Activated CD8-positive, alpha-beta memory T cell treated with anti-CD3 and anti-CD28 coated beads, Interleukin-2, amount 10 ng/mL, durations not matched to agents 7 days and 5 days (primary cell): ENCODE data around the gene SHISA9. TPM values are rescaled to one million over a fixed set of nuclear protein-coding genes. Genes with fewer than 3 reads are reported as not detected.
A peak's percentile ranks its signal among the peaks of the same experiment; 100 is the strongest.

ENCODE experiments used
- ATAC-seq: fragments of 150-1000 bp; cut with Tn5 transposase; one replicate; pipeline ENCODE4 v1.10.0; 2021; ENCODE audit warnings: moderate library complexity
- CTCF ChIA-PET: fragments of 350-600 bp; sonication (Branson Sonifier 250); formaldehyde crosslinking; loops from one replicate; lab custom pipeline; 2021; ENCODE audit warnings: antibody characterized with exemption; lab: Charles Lee
- DNase-seq: peaks from one replicate; pipeline ENCODE4 v3.0.0-alpha.2; 2020
- H3K27ac Mint-ChIP-seq: one replicate; pipeline ENCODE4 v1.8.0; 2021; ENCODE audit warnings: mild to moderate bottlenecking, mixed read lengths
- H3K27me3 Mint-ChIP-seq: one replicate; pipeline ENCODE4 v1.8.0; 2021; ENCODE audit warnings: mixed read lengths
- H3K36me3 Mint-ChIP-seq: one replicate; pipeline ENCODE4 v1.8.0; 2021; ENCODE audit warnings: mild to moderate bottlenecking, mixed read lengths
- H3K4me1 Mint-ChIP-seq: one replicate; pipeline ENCODE4 v1.8.0; 2021; ENCODE audit warnings: mixed read lengths
- H3K4me3 Mint-ChIP-seq: one replicate; pipeline ENCODE4 v1.8.0; 2021; ENCODE audit warnings: mild to moderate bottlenecking, moderate library complexity, mixed read lengths
- H3K9me3 Mint-ChIP-seq: one replicate; pipeline ENCODE4 v1.8.0; 2022; ENCODE audit warnings: low read depth, mixed read lengths
- total RNA-seq, 2 experiments: library from RNA; stranded (reverse); gene quantifications; one replicate each; pipeline ENCODE4 v1.2.3, GENCODE V29; 2021

Gene SHISA9
- total RNA-seq, 2 experiments from 2014 or later, result 0.21 TPM; not detected in 1

DNA sequence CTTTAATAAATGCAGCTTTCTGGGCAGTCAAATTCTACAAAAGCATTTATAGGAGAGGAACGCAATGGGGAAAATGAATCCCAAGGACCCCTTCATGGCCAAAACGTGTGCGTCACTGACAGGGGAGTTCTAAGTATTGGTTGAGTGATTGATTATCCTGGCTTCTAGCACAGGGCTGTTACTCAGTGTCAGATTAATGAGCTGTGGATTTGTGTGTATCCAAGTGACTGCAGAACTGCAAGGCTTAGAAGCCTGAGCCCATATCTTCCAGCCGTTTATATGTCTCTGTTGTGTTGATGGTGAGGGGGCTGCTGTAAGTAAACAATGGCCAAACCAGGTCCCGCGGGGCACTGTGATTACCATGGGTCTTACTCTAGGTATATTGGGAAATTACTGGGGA, 129.4 kb downstream of the SHISA9 start:
- DNase-seq (no peak), ATAC-seq (no peak)
- H3K9me3 Mint-ChIP-seq, result peaks cover 13% of the 10 kb centered on the region
- no peak overlapping the region for H3K4me3 Mint-ChIP-seq
- no peaks in the 10 kb centered on the region for H3K4me1 Mint-ChIP-seq
- CTCF ChIA-PET, result no interaction called here
- no peak overlapping the region for H3K27ac Mint-ChIP-seq
- no peaks in the 10 kb centered on the region for H3K27me3 Mint-ChIP-seq
- no peaks in the 10 kb centered on the region for H3K36me3 Mint-ChIP-seq

DNA sequence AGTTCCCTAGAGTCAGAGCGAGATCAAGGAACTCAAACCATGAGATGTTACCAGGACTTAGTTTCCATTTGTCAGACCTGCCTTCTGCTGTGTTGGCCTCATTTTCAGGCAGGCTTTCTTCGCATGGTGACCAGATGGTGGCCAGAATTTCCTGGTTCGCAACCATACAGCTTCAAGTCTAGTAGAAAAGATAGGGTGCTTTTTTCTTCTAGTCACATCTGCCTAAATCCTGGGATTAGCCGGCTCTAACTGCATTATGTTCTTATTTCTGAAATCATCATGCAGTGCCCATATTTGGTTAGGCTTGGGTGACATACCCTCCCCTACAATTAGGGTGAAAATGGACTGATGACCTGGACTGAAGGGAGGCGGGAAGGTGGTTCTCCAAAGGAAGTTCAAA, 131.5 kb downstream of the SHISA9 start:
- Mint-ChIP-seq H3K27me3 (no peaks in the 10 kb centered on the region), H3K36me3 (no peaks in the 10 kb centered on the region), H3K9me3 (peaks cover 9% of the 10 kb centered on the region), H3K4me1 (no peaks in the 10 kb centered on the region), H3K27ac (no peak overlapping the region), H3K4me3 (no peak overlapping the region)
- ATAC-seq (no peak), DNase-seq (no peak)
- CTCF ChIA-PET, result interaction anchor here (1.2 kb wide), 1 partner anchor 938 kb away, joined by 4 read pairs; no protein-coding TSS in a partner anchor

DNA sequence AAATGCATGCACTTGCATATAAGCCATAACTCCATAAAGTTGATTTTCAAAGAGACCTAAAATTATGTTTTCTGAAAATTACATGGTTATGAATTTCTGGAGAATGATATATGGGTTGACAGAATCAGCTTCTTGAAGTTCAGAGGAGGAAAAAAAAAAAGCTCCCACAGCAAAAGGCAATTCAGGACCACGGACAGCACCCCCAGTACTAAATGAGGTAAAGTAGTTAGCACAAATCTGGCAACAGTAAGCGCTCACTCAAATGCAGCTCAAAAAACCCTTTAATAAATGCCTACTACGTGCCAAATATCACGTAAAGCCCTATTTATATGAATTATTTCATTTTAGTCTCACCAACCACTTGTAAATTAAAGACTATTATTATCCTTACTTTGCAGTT, 135.2 kb downstream of the SHISA9 start:
- Mint-ChIP-seq H3K4me1 (no peaks in the 10 kb centered on the region), H3K9me3 (peaks cover 12% of the 10 kb centered on the region), H3K36me3 (no peaks in the 10 kb centered on the region), H3K27ac (no peak overlapping the region), H3K27me3 (no peaks in the 10 kb centered on the region), H3K4me3 (no peak overlapping the region)
- DNase-seq (peak; percentile 41), ATAC-seq (no peak)
- CTCF ChIA-PET, result no interaction called here

DNA sequence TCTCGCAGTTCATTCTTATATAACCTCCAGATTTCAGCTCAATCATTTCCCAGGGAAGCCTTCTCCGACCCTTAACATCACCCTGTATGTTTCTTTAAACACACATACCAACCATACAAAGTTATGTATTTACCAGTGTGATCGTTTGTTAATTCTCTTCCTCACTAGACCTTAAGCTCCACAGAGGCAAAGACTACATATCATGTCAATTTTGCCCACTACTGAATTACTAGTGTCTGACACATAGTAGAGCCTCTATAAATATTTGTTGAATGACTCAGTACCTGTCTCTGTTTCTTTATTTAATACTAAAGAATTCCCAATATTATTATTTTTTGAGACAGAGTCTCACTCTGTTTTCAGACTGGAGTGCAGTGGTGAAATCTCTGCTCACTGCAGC, 137.2 kb downstream of the SHISA9 start:
- Mint-ChIP-seq H3K9me3 (peaks cover 10% of the 10 kb centered on the region), H3K27me3 (no peaks in the 10 kb centered on the region), H3K36me3 (no peaks in the 10 kb centered on the region), H3K4me3 (no peak overlapping the region), H3K4me1 (no peaks in the 10 kb centered on the region), H3K27ac (no peak overlapping the region)
- ATAC-seq (no peak), DNase-seq (no peak)
- CTCF ChIA-PET, result no interaction called here

DNA sequence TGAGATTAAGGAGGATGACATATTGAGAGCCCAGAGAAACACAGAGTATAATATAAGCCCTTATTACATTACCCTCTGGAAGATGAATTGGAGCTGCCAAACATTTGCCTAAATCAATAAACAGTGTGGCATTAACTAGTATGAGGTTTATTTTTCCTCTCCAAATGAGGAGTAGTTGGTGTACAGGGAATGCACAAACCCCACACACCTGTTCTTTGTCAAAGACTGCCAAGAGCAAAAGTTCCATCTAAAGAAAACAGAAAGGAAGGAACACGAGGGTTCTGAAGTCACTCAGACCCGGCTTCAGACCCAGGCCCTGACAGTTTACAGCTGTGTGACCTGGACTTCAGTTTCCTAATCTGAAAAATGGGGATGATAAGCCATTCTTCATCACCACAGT, 138.1 kb downstream of the SHISA9 start:
- Mint-ChIP-seq H3K27ac (no peak overlapping the region), H3K36me3 (no peaks in the 10 kb centered on the region), H3K4me3 (no peak overlapping the region), H3K9me3 (peaks cover 10% of the 10 kb centered on the region), H3K27me3 (no peaks in the 10 kb centered on the region), H3K4me1 (no peaks in the 10 kb centered on the region)
- DNase-seq (no peak), ATAC-seq (no peak)
- CTCF ChIA-PET, result no interaction called here

DNA sequence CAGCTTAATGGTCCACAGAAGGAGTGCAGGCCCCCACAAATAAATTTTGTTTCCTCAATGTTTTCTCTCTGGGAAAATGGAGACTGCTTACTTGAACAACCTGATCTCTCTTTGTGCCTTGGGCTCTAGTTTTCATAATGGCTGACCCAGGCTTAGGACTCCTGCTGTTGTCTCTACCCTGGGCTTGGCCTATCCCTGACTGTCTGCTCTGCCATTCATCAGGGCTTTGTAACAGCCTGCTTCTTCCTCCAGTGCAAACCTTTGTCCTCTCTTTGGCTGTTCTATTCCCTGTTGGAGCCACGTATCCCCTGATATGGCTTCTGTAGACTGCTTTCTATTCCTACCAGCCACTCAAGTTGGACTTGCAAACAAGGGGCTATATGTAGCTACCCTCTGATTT, 139.8 kb downstream of the SHISA9 start:
- Mint-ChIP-seq H3K9me3 (peaks cover 10% of the 10 kb centered on the region), H3K36me3 (no peaks in the 10 kb centered on the region), H3K4me3 (no peak overlapping the region), H3K27ac (no peak overlapping the region), H3K27me3 (no peaks in the 10 kb centered on the region), H3K4me1 (no peaks in the 10 kb centered on the region)
- ATAC-seq, result no peak
- CTCF ChIA-PET, result no interaction called here
- DNase-seq, result no peak

DNA sequence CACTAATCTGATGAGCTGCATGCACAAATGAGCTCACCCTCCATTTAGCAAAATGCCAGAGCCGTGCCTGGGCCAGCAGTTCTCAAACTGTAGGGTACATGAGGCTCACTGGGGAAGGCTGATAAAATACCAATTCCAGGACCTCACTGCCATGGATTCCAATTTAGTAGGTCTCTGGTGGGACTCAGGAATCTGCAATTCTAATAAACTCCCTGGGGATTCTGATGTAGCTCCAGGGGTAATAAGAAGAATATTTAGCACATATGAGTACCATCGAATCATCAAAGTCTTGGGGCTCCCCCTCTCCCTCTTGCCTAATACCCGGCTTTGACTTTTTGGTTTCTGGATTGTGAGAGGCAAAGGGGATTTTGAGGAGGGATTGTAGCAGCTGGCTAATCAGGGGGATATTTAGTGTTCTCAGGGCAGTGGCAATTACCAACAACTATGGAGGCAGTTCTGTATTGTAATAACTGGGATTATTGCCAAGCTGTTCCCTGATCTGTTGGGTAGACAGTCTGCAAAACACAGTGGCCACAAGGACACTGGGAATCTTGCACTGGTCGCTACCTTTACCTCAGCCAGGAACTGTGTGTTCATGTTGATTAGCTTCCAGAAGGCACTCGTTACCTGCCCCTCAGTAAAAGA, 140.4 kb downstream of the SHISA9 start:
- H3K36me3 Mint-ChIP-seq, result no peaks in the 10 kb centered on the region
- ATAC-seq (no peak), DNase-seq (no peak)
- no peak overlapping the region for H3K27ac Mint-ChIP-seq
- peaks cover 8% of the 10 kb centered on the region for H3K9me3 Mint-ChIP-seq
- H3K27me3 Mint-ChIP-seq, result no peaks in the 10 kb centered on the region
- CTCF ChIA-PET, result no interaction called here
- H3K4me1 Mint-ChIP-seq, result no peaks in the 10 kb centered on the region
- no peak overlapping the region for H3K4me3 Mint-ChIP-seq

DNA sequence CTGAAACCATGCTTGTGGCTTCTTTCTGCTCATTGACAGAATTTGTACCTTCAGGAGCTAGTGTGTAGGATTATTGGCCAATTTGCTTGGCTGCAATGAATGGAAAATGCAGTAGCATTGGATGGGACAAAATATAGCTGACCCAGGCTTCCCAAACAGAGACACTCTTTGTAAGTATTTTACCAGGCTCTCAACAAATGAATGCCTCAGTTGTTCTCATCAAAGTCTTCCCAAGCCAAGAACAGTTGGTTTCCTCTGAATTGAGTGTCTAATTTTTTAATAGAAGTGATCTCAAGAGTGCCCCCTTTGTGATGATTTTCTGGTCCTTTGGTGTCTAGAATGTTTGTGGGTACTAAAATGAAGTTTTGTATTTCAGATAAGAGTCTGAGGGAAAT, 140.9 kb downstream of the SHISA9 start:
- Mint-ChIP-seq H3K27ac (no peak overlapping the region), H3K9me3 (peaks cover 8% of the 10 kb centered on the region)
- CTCF ChIA-PET, result no interaction called here

DNA sequence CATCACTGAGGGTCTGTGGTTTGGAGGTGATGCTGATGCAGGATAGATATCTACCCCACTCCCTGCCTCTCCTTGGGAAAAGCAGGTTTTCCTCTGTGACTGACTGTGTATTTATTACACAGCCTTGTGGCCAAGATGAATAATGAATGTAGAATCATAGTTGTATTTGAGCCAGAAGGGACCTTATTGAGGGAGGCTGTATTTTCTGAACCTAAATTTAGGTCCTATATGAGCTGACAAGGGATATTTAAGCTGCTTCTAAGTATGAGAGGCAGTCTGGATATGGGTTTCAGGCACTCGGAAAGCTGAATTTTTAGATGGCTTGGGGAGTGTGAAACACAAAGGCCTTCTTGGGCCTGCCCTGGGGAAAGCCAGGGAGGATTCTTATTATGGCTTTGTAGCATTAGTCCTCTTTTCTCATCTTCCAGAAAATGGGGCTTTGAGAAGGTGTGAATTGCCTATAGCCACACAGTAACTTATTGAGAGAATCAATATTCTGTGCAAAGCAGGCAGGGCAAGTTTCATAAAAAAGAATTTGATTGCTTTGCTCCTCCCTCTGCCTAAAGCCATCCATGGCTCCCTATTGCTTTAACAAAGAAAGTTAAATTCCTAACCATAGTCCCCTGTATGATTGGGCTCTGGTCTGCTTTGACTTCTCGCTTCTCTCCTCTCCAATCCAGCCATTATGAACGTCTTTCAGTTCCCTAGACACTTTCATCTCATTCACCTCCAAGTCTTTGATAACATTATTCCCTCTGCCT, 144.8 kb downstream of the SHISA9 start:
- no peak for DNase-seq
- Mint-ChIP-seq H3K27me3 (no peaks in the 10 kb centered on the region), H3K27ac (no peak overlapping the region), H3K9me3 (peaks cover 5% of the 10 kb centered on the region), H3K4me3 (no peak overlapping the region), H3K4me1 (no peaks in the 10 kb centered on the region), H3K36me3 (no peaks in the 10 kb centered on the region)
- ATAC-seq, result no peak
- CTCF ChIA-PET, result no interaction called here

More for the DNA sequence above, 140.9 kb downstream of the SHISA9 start:
- no peaks in the 10 kb centered on the region for H3K36me3 Mint-ChIP-seq
- ATAC-seq (no peak), DNase-seq (no peak)
- H3K27me3 Mint-ChIP-seq, result no peaks in the 10 kb centered on the region
- no peaks in the 10 kb centered on the region for H3K4me1 Mint-ChIP-seq
- no peak overlapping the region for H3K4me3 Mint-ChIP-seq

DNA sequence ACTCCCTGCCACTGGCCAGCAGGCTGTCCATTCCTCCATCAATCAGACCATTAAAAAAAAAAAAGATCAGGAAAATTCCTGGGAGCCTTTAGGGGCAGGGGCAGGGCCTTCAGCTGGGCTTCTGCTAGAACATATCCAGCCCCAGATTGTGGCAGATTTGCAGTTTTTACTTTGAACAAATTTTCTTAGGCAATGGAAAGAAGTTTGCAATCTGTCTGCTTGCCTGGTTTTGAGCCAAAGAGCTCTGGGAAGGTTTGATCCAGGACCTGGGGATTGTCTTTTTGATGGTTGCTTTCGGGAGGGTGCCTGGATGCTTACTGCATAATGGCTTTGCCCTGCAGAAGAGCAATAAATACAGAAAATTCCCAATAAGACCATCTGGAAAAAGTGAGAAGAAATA, 145.9 kb downstream of the SHISA9 start:
- Mint-ChIP-seq H3K27me3 (no peaks in the 10 kb centered on the region), H3K27ac (no peak overlapping the region), H3K36me3 (no peaks in the 10 kb centered on the region), H3K4me1 (no peaks in the 10 kb centered on the region), H3K4me3 (no peak overlapping the region), H3K9me3 (peaks cover 5% of the 10 kb centered on the region)
- DNase-seq (no peak), ATAC-seq (no peak)
- CTCF ChIA-PET, result no interaction called here

DNA sequence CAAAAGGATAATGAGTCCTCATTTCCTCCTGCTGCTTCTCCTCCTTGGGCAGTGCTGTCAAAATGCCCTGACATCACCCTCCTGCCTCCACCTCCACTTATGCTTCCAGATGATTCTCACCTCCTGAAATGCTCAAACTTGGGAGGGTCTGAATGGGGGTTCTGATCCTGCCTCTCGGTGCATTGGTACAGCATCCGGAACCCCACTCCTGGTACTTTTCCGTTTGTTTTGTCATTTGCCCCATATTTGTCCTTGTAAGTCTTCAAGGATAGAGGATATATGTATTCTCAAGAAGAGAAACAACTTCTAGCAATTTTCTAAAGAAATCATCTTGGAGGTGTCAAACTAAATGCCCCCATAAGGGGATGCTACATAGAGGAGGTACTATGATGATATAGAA, 148.3 kb downstream of the SHISA9 start:
- Mint-ChIP-seq H3K4me3 (no peak overlapping the region), H3K4me1 (no peaks in the 10 kb centered on the region), H3K9me3 (peaks cover 11% of the 10 kb centered on the region), H3K27me3 (no peaks in the 10 kb centered on the region), H3K27ac (no peak overlapping the region), H3K36me3 (no peaks in the 10 kb centered on the region)
- no peak for DNase-seq
- no peak for ATAC-seq
- CTCF ChIA-PET, result no interaction called here

DNA sequence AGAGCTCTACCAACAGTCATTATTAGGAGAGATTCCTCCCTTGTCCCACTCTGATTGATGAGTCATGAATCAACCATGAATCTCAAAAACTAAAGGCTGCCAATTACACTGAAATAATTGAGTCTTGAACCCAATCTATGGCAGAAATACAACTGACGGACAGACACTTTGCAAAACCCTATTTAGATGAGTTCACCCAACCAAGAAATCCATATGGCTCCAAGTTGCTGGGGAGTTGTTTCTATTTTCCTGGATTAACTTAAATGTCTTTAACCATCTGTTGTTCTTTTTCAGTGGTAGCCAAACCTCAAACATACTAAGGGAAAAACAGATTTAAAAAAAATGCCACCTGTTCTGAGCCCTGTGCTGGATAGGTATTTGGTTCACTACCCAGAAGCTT, 151.0 kb downstream of the SHISA9 start:
- CTCF ChIA-PET, result no interaction called here
- Mint-ChIP-seq H3K27me3 (no peaks in the 10 kb centered on the region), H3K4me1 (no peaks in the 10 kb centered on the region), H3K4me3 (no peak overlapping the region), H3K36me3 (no peaks in the 10 kb centered on the region), H3K27ac (no peak overlapping the region), H3K9me3 (peaks cover 12% of the 10 kb centered on the region)
- DNase-seq, result no peak
- ATAC-seq, result no peak

DNA sequence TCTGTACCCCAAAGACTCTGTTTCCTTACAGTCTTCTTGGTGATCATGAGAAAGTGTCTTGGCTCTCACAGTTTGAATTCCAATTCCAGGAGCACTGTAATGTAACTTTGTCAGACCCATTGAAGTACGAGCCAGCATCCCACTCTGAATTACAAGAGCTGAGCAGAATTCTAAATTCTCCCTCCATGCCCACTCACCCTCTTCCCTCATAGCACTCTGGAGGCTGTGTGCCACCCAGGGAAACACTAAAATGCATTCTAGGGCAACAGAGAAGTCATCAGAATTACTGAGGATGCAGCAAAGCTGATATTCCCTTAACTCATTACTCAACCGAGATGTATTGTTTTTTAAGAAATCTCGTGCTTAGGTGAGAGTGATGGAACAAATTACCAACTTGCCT, 154.1 kb downstream of the SHISA9 start:
- CTCF ChIA-PET, result no interaction called here

DNA sequence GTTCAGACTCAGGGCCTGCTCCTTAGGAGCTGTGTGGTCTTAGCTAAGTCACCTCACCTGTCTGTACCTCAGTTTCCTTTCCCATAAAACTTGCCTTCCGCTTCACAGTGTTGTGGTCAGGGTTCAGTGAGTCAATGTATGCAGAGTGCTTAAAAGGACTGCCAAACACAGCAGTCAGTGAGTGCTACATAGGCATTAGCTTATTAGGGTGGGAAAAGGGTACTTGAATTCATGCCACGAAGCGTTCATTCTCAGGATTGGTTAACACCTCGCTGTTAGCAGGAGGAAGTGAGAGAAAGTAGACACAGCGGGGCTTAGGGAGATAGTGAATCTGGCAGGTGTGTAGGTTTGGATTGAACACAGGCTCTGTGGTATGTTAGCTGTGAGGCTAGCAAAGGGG, 155.2 kb downstream of the SHISA9 start:
- Mint-ChIP-seq H3K9me3 (peaks cover 12% of the 10 kb centered on the region), H3K36me3 (no peaks in the 10 kb centered on the region), H3K27me3 (no peaks in the 10 kb centered on the region)

More for the DNA sequence above, 154.1 kb downstream of the SHISA9 start:
- Mint-ChIP-seq H3K27me3 (no peaks in the 10 kb centered on the region), H3K36me3 (no peaks in the 10 kb centered on the region), H3K4me1 (no peaks in the 10 kb centered on the region), H3K9me3 (peaks cover 15% of the 10 kb centered on the region), H3K27ac (no peak overlapping the region), H3K4me3 (no peak overlapping the region)
- ATAC-seq (no peak), DNase-seq (no peak)

More for the DNA sequence above, 155.2 kb downstream of the SHISA9 start:
- no peak overlapping the region for H3K4me3 Mint-ChIP-seq
- ATAC-seq (no peak), DNase-seq (no peak)
- CTCF ChIA-PET, result no interaction called here
- no peaks in the 10 kb centered on the region for H3K4me1 Mint-ChIP-seq
- H3K27ac Mint-ChIP-seq, result no peak overlapping the region
